Activated naive CD8-positive, alpha-beta T cell treated with anti-CD3 and anti-CD28 coated beads, Interleukin-2, amount 50 U/mL, for 24 hours (primary cell): ENCODE results near the gene PITRM1.
A peak's percentile ranks its signal among the peaks of the same experiment; 100 is the strongest.
"Not testable (repeated sequence)": the region's sequence is repeated elsewhere in the genome, so short reads cannot be mapped to it uniquely, and the experiment has no call there.

Experiments
- ATAC-seq: fragments of 150-1000 bp; cut with Tn5 transposase; one replicate; pipeline ENCODE4 v1.10.0; 2021
- DNase-seq: peaks from one replicate; pipeline ENCODE4 v3.0.0; 2021
- H3K27ac Mint-ChIP-seq: one replicate; pipeline ENCODE4 v1.8.0; 2021; ENCODE audit warnings: mild to moderate bottlenecking, mixed read lengths
- H3K27me3 Mint-ChIP-seq: one replicate; pipeline ENCODE4 v1.8.0; 2021; ENCODE audit warnings: mixed read lengths
- H3K36me3 Mint-ChIP-seq: one replicate; pipeline ENCODE4 v1.8.0; 2021; ENCODE audit warnings: low read depth, mixed read lengths
- H3K4me1 Mint-ChIP-seq: one replicate; pipeline ENCODE4 v1.8.0; 2021; ENCODE audit warnings: mixed read lengths
- H3K4me3 Mint-ChIP-seq: one replicate; pipeline ENCODE4 v1.8.0; 2021; ENCODE audit warnings: mild to moderate bottlenecking, moderate library complexity, mixed read lengths
- H3K9me3 Mint-ChIP-seq: one replicate; pipeline ENCODE4 v1.8.0; 2021; ENCODE audit warnings: mixed read lengths

Gene PITRM1

DNA sequence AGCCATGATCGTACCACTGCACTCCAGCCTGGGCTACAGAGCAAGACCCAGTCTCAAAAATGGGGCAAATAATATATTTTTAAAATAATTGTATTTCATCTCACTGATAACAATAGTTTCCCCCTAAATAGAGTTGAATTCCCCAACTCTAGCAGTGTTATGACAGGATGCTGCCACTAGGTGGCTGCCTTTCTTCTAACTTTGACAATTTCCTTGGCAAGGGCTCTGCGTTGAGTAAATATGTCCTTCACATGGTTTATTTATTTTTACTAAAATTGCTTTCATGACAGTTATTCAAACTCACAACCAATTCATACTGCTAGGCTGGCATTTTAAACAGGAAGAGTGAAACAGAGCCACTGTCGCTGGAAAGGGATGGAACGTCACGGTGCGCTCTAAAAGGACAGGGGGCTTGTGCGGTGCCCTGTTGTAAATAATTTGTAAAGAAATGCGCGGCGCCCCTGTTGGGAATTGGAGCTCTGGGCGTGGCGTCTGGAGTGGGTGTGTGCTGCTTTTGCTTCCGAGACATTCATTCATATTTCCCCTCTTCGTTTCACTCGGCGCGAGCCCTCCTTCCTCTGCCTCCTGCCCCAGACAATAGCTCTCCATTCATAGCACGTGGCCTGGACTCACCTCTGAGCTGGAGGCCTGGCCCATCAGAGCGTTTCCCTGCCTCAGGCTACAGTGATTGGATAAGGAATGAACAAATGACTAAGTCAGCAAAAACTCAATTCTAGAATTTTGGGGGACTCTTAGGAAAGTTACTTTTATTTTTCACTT lies 20.5 kb upstream of the PITRM1 start:
- no peak overlapping the region for H3K27ac Mint-ChIP-seq
- DNase-seq, result peak; percentile 47
- H3K4me1 Mint-ChIP-seq, result peaks cover 11% of the 10 kb centered on the region
- peaks cover 35% of the 10 kb centered on the region for H3K27me3 Mint-ChIP-seq
- H3K36me3 Mint-ChIP-seq, result no peaks in the 10 kb centered on the region
- no peak for ATAC-seq
- H3K4me3 Mint-ChIP-seq, result no peak overlapping the region
- no peaks in the 10 kb centered on the region for H3K9me3 Mint-ChIP-seq

DNA sequence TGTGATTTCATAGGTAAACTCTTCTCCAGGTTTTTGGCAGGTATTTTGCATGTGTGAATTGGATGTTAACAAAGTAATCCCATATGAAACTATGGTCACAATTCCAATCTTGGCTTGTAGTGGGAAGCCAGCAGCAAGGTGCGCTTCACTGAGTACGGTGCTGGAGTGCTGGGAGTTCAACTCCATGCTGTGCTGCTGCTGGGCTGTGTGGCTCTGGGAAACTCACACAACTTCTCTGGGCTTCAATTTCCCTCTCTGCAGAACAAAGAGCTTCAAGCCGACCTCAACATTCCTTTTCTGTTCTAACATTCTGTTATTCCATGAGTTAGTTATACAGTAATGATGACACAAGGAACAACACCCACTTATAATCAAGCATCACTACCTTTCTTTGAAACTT lies 18.2 kb upstream of the PITRM1 start:
- no peak for ATAC-seq
- Mint-ChIP-seq H3K9me3 (no peaks in the 10 kb centered on the region), H3K27ac (no peak overlapping the region), H3K4me3 (no peak overlapping the region), H3K27me3 (peaks cover 29% of the 10 kb centered on the region), H3K36me3 (no peaks in the 10 kb centered on the region), H3K4me1 (peaks cover 10% of the 10 kb centered on the region)
- DNase-seq, result no peak

- not testable (repeated sequence) for H3K27me3 Mint-ChIP-seq, ATAC-seq, DNase-seq, H3K4me3 Mint-ChIP-seq, H3K36me3 Mint-ChIP-seq, H3K9me3 Mint-ChIP-seq, H3K27ac Mint-ChIP-seq
- peaks cover 17% of the 10 kb centered on the region for H3K4me1 Mint-ChIP-seq
Measured at GRCh38 chr10:3187229-3187628, 14.6 kb upstream of the PITRM1 start.

GRCh38 chr10:3186368-3186767 lies 13.8 kb upstream of the PITRM1 start:
- peak overlapping the region; percentile 40 for H3K27ac Mint-ChIP-seq
- H3K36me3 Mint-ChIP-seq, result no peaks in the 10 kb centered on the region
- H3K4me1 Mint-ChIP-seq, result peaks cover 15% of the 10 kb centered on the region
- peaks cover 12% of the 10 kb centered on the region for H3K27me3 Mint-ChIP-seq
- peak overlapping the region; percentile 27 for H3K4me3 Mint-ChIP-seq
- DNase-seq (no peak), ATAC-seq (peak; percentile 97)
- H3K9me3 Mint-ChIP-seq, result no peaks in the 10 kb centered on the region

DNA sequence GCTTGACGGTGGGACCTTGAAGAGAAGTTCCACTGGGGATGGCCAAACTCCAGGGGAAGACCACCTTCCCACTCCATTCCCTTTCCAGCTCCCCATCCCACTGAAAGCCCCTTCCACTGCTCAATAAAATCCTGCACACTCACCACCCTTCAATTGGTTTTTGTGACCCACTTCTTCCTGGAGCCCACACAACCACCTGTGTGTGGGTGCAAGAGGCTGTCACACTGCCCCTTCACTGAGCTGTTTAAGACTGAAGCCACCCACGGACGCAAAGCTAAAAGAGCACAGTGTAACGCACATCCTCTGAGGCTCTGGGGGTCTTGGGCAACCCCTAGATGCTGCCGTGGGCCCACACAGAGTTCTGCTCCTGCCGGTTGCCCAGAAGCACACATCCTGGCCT lies 12.8 kb upstream of the PITRM1 start:
- H3K4me3 Mint-ChIP-seq, result no peak overlapping the region
- peaks cover 12% of the 10 kb centered on the region for H3K27me3 Mint-ChIP-seq
- H3K9me3 Mint-ChIP-seq, result no peaks in the 10 kb centered on the region
- no peaks in the 10 kb centered on the region for H3K36me3 Mint-ChIP-seq
- H3K27ac Mint-ChIP-seq, result no peak overlapping the region
- ATAC-seq, result peak; percentile 42
- H3K4me1 Mint-ChIP-seq, result peaks cover 15% of the 10 kb centered on the region
- no peak for DNase-seq

DNA sequence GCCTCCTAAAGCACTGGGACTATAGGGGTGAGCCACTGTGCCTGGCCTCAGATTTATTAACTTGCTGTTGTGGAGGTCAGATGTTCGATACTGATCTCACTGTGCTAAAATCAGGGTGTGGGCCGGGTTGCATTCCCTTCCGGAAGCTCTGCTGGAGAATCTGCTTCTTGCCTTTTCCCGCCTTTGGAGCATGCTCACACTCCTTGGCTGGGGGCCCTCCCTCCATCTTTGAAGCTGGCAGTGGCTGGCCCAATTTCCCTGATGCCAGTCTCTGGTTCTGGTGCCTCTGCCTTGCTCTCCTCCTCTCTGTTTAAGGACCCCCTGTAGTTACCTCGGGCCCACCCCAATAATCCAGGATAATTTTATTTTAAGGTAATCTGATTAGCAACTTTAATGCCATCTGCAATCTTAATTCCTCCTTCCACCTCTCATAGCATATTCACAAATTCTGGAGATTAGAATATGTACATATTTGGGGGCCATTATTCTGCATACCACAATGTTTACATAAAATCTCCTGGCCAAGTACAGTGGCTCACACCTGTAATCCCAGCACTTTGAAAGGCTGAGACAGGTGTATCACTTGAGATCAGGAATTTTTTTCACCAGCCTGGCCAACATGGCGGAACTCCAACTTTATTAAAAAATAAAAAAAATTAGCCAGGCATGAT lies 7.9 kb upstream of the PITRM1 start:
- Mint-ChIP-seq H3K4me1 (peaks cover 6% of the 10 kb centered on the region), H3K4me3 (no peak overlapping the region), H3K36me3 (no peaks in the 10 kb centered on the region), H3K27ac (no peak overlapping the region), H3K9me3 (no peaks in the 10 kb centered on the region), H3K27me3 (peaks cover 12% of the 10 kb centered on the region)
- no peak for DNase-seq
- no peak for ATAC-seq

DNA sequence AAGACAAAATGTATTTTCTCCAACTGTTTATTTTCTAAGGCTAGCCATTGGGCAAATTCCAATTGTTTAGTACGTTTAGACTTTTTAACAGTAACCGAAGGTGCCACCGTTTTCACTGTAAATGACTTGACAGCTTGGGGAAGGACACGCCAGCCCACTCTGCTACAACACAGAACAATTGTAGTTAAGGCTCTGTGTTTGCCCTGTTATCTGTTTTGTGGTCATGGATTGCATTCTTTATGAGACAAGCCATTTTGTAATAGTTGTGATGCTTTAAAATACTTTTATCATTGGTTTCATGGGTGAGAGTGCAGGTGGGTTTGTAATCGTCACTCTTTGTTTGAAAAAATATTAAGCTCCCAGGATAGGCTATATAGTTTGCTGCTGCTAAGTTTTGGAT lies 6.6 kb upstream of the PITRM1 start:
- Mint-ChIP-seq H3K4me1 (no peaks in the 10 kb centered on the region), H3K4me3 (no peak overlapping the region), H3K27ac (no peak overlapping the region), H3K36me3 (no peaks in the 10 kb centered on the region), H3K27me3 (peaks cover 12% of the 10 kb centered on the region), H3K9me3 (no peaks in the 10 kb centered on the region)
- DNase-seq, result no peak
- ATAC-seq, result no peak

DNA sequence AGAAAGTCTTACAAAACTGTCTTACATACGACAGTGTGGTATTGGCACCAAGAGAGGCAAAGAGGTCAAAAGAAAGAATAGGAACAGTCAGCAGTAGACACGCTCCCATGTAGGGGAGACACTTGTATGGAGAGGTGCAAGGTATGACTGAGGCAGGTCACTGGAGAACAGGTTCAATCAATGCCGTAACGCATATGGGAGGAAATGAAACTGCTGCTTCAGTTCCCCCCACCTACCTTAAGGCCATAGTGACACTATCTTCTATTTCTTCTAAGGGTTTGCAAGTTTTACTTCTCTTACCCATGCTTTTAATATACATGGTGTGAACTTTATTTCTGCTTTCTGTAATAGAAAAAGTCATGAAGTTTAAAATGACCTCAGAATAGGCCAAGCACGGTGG lies 5.5 kb upstream of the PITRM1 start:
- no peaks in the 10 kb centered on the region for H3K9me3 Mint-ChIP-seq
- H3K36me3 Mint-ChIP-seq, result no peaks in the 10 kb centered on the region
- H3K4me3 Mint-ChIP-seq, result no peak overlapping the region
- peaks cover 1% of the 10 kb centered on the region for H3K4me1 Mint-ChIP-seq
- H3K27ac Mint-ChIP-seq, result no peak overlapping the region
- no peak for DNase-seq
- peaks cover 5% of the 10 kb centered on the region for H3K27me3 Mint-ChIP-seq
- no peak for ATAC-seq

- no peaks in the 10 kb centered on the region for H3K27me3 Mint-ChIP-seq
- no peak for ATAC-seq
Measured at GRCh38 chr10:3173171-3173878, 743 bp upstream of the PITRM1 start.

DNA sequence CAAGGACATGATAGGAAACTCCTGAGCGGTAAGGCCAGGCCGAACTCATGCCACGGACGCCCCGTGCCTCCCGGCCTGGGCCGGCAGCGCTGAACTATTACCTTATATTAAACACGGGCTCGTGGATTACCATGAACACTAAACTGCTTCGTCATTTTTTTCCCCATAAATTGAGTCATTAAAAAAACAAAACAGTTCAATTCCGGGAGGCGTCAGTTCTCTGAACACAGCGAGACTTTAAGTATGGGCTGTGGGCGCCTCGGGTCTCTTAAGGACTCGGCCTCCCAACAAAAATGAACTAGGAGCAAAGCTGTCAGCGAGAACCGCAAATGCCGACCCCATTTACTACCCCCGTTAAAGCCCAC lies 519 bp downstream of the PITRM1 start:
- Mint-ChIP-seq H3K36me3 (peaks cover 21% of the 10 kb centered on the region), H3K27me3 (no peaks in the 10 kb centered on the region), H3K9me3 (peaks cover 4% of the 10 kb centered on the region), H3K27ac (peak overlapping the region; percentile 85), H3K4me1 (peaks cover 29% of the 10 kb centered on the region), H3K4me3 (peak overlapping the region; percentile 91)
- ATAC-seq, result peak; percentile 2
- DNase-seq, result no peak

More at GRCh38 chr10:3173171-3173878, 743 bp upstream of the PITRM1 start:
- Mint-ChIP-seq H3K4me3 (peak overlapping the region; percentile 91), H3K4me1 (peaks cover 28% of the 10 kb centered on the region), H3K27ac (peak overlapping the region; percentile 57), H3K9me3 (peaks cover 4% of the 10 kb centered on the region), H3K36me3 (peaks cover 16% of the 10 kb centered on the region)
- DNase-seq, result peak; percentile 70

DNA sequence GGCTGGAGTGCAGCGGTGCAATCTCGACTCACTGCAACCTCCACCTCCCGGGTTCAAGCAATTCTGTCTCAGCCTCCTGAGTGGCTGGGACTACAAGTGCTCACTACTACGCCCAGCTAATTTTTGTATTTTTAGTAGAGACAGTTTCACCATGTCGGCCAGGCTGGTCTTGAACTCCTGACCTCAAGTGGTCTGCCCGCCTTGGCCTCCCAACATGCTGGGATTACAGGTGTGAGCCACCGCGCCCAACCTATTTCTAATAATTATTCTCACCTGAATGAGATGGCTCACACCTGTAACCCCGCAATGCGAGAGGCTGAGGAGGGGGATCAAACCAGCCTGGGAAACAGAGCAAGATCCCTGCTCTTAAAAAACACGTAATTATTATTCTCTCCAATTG lies 1.1 kb downstream of the PITRM1 start:
- Mint-ChIP-seq H3K4me3 (peak overlapping the region; percentile 91), H3K4me1 (peaks cover 29% of the 10 kb centered on the region), H3K36me3 (peaks cover 26% of the 10 kb centered on the region), H3K27ac (peak overlapping the region; percentile 85)
- DNase-seq, ATAC-seq, H3K27me3 Mint-ChIP-seq, H3K9me3 Mint-ChIP-seq: not testable (repeated sequence)

DNA sequence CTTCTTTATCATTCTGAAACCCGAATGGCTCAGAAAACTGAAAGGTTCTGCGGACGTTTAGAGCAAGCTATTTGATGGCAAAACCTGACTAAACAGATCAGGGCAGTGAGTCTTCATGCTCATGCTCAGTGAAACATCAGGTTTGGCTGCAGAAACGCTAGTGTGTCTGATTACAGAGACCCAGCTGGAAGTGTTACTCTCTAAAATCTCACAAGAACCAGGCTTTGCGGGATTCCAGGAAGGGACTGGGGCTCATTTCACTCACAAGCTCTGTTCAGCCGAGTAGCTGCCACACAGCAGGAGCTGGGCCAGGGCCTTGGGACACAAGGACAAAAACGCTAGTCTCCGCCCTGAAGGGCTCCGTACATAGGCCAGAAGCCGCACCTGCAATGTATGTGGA lies 2.9 kb downstream of the PITRM1 start:
- peaks cover 29% of the 10 kb centered on the region for H3K4me1 Mint-ChIP-seq
- H3K4me3 Mint-ChIP-seq, result no peak overlapping the region
- DNase-seq (no peak), ATAC-seq (no peak)
- H3K9me3 Mint-ChIP-seq, result peaks cover 4% of the 10 kb centered on the region
- peaks cover 39% of the 10 kb centered on the region for H3K36me3 Mint-ChIP-seq
- H3K27ac Mint-ChIP-seq, result no peak overlapping the region
- H3K27me3 Mint-ChIP-seq, result no peaks in the 10 kb centered on the region

DNA sequence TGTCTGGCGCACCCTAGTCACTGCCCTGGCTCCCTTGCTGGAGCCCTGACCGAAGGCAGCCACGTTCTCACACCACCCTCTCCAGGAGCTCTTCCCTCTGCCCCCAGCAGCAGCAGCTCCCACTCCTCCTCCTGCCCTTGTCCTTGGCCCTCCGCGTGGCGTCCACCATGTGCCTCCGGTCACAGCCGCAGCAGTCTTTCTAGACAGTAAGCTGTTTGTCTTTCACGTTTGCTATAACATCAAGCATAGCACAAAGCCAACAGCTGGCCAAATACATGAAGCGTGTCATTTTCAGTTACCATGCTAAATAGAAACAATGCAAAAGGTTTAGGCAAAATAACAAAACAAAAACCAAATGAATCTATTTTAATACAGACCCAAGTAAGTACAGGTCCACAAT lies 3.3 kb downstream of the PITRM1 start:
- H3K9me3 Mint-ChIP-seq, result peaks cover 4% of the 10 kb centered on the region
- DNase-seq, result no peak
- H3K36me3 Mint-ChIP-seq, result peaks cover 39% of the 10 kb centered on the region
- H3K27ac Mint-ChIP-seq, result no peak overlapping the region
- peaks cover 29% of the 10 kb centered on the region for H3K4me1 Mint-ChIP-seq
- H3K27me3 Mint-ChIP-seq, result no peaks in the 10 kb centered on the region
- no peak overlapping the region for H3K4me3 Mint-ChIP-seq
- ATAC-seq, result no peak

GRCh38 chr10:3167611-3168330 lies 4.8 kb downstream of the PITRM1 start:
- no peak overlapping the region for H3K27ac Mint-ChIP-seq
- H3K9me3 Mint-ChIP-seq, result peaks cover 4% of the 10 kb centered on the region
- ATAC-seq, result no peak
- peaks cover 52% of the 10 kb centered on the region for H3K36me3 Mint-ChIP-seq
- H3K4me3 Mint-ChIP-seq, result no peak overlapping the region
- H3K27me3 Mint-ChIP-seq, result no peaks in the 10 kb centered on the region
- DNase-seq, result no peak
- peaks cover 25% of the 10 kb centered on the region for H3K4me1 Mint-ChIP-seq
